GM21576 (cell line): ENCODE results near the gene ZNF544.
A peak's percentile ranks its signal among the peaks of the same experiment; 100 is the strongest.
"Not testable (repeated sequence)": the region's sequence is repeated elsewhere in the genome, so short reads cannot be mapped to it uniquely, and the experiment has no call there.

Source experiments
- ATAC-seq: cut with Tn5 transposase; IDR thresholded peaks from one replicate; pipeline ENCODE4 v1.9.1; 2021; ENCODE audit warnings: mild to moderate bottlenecking, moderate library complexity; ENCODE audit not compliant: unreplicated experiment

The ZNF544 gene

DNA sequence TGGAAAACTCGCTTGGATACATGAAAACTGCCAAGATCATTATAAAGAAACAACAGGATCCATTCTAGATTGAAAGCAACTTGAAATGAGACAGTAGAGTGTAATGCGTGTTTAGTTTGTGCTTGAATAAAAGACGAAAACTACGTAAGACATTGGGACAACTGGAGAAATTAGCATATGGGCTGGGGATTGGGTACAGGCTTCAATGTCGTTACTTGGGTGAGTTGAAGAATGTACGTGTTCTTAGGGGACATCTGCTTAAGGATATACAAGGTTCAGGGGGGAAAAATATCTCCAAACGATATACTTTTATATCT lies 76.0 kb downstream of the ZNF544 start:
- peak; percentile 7 for ATAC-seq

DNA sequence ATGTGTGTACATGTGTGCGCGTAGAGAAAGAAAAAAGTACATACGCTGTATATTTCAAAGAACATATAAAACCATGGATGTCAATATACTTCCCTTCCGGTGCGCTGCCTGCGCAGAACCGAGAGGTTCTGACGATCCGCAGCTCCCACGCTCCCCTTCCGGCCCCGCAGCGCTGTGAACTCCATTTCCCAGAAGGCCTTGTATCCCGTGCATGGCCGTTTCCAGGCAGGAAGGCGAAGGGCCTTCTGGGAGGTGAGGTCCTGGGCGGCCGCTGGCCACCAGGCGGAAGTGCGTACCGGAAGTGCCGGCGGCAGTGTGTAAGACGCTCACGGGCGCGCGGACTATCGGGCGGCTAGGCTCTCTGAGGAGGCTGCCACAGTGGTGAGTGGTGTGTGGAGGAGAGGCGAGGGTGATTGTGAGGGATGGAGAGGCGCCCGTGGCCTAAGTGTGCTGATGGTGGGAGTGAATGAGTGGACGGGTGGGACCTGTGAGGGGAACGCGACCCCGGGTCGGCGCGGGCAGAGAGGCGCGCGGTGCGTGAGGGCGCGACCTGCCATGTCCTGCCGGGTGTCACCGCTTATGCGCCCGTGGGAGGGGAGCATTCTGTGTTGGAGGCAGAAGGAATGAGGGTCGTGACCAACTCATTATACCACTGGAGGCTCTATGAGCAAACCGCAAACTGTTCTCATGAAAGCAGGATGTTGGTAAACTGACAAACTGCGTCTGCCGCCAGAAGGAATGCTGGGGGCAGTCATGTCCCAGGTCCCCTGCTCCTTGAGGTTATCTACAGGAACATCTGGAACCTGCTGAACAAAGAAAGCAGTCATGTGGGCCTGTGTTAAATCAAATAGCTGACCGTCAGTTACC lies 76.6 kb downstream of the ZNF544 start, which contains the start of gene ERVK3-1:
TSS of gene ERVK3-1 (plus strand) at position 313 of the 867 bp plus-strand sequence. CDS start 6,792 bp downstream, outside the sequence.
- peak; percentile 96 for ATAC-seq

- no peak for ATAC-seq
Observed at GRCh38 chr19:58305932-58306323, 77.2 kb downstream of the ZNF544 start.

DNA sequence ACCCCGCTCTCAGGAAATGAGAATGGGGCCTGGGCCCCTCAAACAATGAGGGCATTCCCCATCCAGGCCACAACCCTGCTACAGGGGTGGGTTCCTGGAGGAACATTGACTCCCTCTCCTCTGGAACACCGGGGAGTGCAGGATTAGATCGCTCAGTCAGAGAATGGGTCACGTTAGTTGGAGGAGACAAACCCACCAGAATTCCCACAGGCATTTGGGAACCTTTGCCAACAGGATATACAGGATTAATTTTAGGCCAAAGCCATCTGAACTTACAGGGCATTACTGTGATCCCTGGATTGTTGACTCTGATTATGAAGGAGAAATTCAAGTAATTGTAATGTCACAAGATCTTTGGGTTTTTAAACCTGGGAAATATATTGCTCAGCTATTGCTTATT lies 79.0 kb downstream of the ZNF544 start:
- no peak for ATAC-seq

DNA sequence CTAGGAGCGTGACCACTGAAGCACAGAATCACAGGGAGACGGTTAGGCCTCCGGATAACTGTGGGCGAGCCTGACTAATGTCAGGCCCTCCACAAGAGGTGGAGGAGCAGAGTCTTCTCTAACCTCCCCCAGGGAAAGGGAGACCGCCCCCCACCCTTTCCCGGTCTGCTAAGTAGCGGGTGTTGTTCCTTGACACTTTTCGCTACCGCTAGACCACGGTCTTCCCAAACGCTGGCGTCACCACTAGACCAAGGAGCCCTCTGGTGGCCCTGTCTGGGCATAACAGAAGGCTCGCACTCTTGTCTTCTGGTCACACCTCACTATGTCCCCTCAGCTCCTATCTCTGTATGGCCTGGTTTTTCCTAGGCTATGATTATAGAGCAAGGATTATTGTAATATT lies 82.0 kb downstream of the ZNF544 start:
- not testable (repeated sequence) for ATAC-seq

DNA sequence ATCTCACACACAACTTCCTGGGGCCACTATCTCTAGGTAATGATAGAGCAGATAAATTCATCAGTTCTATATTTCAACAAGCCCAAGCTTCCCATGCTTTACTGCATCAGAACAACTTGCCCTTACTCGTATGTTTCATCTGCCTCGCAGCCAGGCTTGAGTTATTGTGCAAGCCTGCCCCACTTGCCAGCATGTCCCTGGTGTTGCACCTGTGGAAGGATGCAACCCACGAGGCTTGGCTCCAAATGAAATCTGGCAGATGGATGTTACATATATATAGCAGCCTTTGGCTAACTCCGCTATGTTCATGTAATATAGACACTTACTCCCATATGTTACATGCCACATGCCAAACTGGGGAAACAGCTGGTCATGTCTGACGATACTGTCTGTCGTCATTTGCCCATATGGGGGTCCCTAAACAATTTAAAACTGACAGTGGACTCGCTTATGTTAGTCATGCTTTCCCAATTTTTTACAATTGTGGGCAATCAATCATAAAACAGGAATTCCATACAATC lies 82.7 kb downstream of the ZNF544 start:
- ATAC-seq, result no peak
